ENCODE results near the gene SBNO1. TPM values are rescaled to one million over a fixed set of nuclear protein-coding genes. Genes with fewer than 3 reads are reported as not detected.
"Not testable (repeated sequence)": the region's sequence is repeated elsewhere in the genome, so short reads cannot be mapped to it uniquely, and the experiment has no call there.

Gene SBNO1
- polyA plus RNA-seq, 3 donors: 5.6 to 16.9 (median 11.4) TPM

GRCh38 chr12:123248129-123248528 is 116.5 kb downstream of the SBNO1 start:
- H3K4me1 ChIP-seq (ENCODE audit: control insufficient read depth in 1 of 2, insufficient read depth in 2 of 2, low read length in 2 of 2); H4K20me1 ChIP-seq (ENCODE audit: insufficient read depth, low read length); H3K4me3 Mint-ChIP-seq; H3K27me3 Mint-ChIP-seq (ENCODE audit: low read depth in 3 of 3); H3K4me3 ChIP-seq (replicated peaks in 1 of 3; ENCODE audit: low read depth in 2 of 3, low read length in 3 of 3); H3K4me2 ChIP-seq (replicated peaks; ENCODE audit: extremely low read depth, low read length, poor library complexity, severe bottlenecking); DNase-seq; H3K27me3 ChIP-seq (ENCODE audit: control insufficient read depth in 2 of 2, insufficient read depth in 2 of 2, low read length in 2 of 2); H2AFZ ChIP-seq (ENCODE audit: insufficient read depth, low read depth, low read length, poor library complexity, severe bottlenecking); intact Hi-C loops (cut with micrococcal nuclease); H3K9ac ChIP-seq (ENCODE audit: insufficient read depth, low read length, poor library complexity, severe bottlenecking); H3K27ac ChIP-seq (ENCODE audit: low read depth in 1 of 2, low read length in 2 of 2); H3K27ac Mint-ChIP-seq; H3K9me3 ChIP-seq (replicated peaks in 1 of 2; ENCODE audit: control insufficient read depth in 1 of 2, insufficient read depth in 1 of 2, low read length in 2 of 2): not testable (repeated sequence)
- WGBS (ENCODE audit: insufficient coverage): no CpG with 5 or more reads among the region's 2 CpGs
- peaks cover 69% of the 10 kb centered on the region for H3K79me2 ChIP-seq (ENCODE audit: insufficient read depth, low read length)
- H3K36me3 ChIP-seq (replicated peaks in 1 of 2; ENCODE audit: control insufficient read depth in 1 of 2, insufficient read depth in 2 of 2, low read length in 2 of 2): peaks cover 3 to 13% of the 10 kb centered on the region in 2 donors
- peaks cover 13 to 26% of the 10 kb centered on the region in 2 donors for H3K36me3 Mint-ChIP-seq
- H3K4me1 Mint-ChIP-seq: peaks cover 24% of the 10 kb centered on the region
- peaks cover 0 to 11% (median 6%) of the 10 kb centered on the region in 7 donors for H3K9me3 Mint-ChIP-seq

DNA sequence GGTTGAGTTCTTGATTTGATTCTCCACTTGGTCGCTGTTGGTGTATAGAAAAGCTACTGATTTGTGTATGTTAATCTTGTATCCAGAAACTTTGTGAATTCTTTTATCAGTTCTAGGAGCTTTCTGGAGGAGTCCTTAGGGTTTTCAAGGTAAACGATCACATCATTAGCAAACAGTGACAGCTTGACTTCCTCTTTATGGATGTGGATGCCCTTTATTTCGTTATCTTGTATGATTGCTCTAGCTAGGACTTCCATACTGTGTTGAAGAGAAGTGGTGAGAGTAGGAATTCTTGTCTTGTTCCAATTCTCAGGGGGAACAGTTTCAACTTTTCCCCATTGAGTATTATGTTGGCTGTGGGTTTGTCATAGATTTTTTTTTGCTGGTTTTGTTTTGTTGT is 119.0 kb downstream of the SBNO1 start:
- intact Hi-C loops (cut with micrococcal nuclease): no loop called here
- Histone ChIP-seq H3K79me2 (ENCODE audit: insufficient read depth, low read length) (peaks cover 50% of the 10 kb centered on the region), H3K9ac (ENCODE audit: insufficient read depth, low read length, poor library complexity, severe bottlenecking) (no peak overlapping the region), H3K36me3 (replicated peaks in 1 of 2; ENCODE audit: control insufficient read depth in 1 of 2, insufficient read depth in 2 of 2, low read length in 2 of 2) (peaks cover 3 to 5% of the 10 kb centered on the region in 2 donors), H4K20me1 (ENCODE audit: insufficient read depth, low read length) (no peaks in the 10 kb centered on the region), H2AFZ (ENCODE audit: insufficient read depth, low read depth, low read length, poor library complexity, severe bottlenecking) (no peak overlapping the region), H3K9me3 (replicated peaks in 1 of 2; ENCODE audit: control insufficient read depth in 1 of 2, insufficient read depth in 1 of 2, low read length in 2 of 2) (peaks cover 0 to 4% of the 10 kb centered on the region in 2 donors), H3K4me2 (replicated peaks; ENCODE audit: extremely low read depth, low read length, poor library complexity, severe bottlenecking) (no peak overlapping the region), H3K4me1 (ENCODE audit: control insufficient read depth in 1 of 2, insufficient read depth in 2 of 2, low read length in 2 of 2) (peaks cover 21% of the 10 kb centered on the region in 2 donors), H3K27me3 (ENCODE audit: control insufficient read depth in 2 of 2, insufficient read depth in 2 of 2, low read length in 2 of 2) (no peaks in the 10 kb centered on the region), H3K27ac (ENCODE audit: low read depth in 1 of 2, low read length in 2 of 2) (no peak overlapping the region), H3K4me3 (replicated peaks in 1 of 3; ENCODE audit: low read depth in 2 of 3, low read length in 3 of 3) (no peak overlapping the region)
- H3K4me1 Mint-ChIP-seq: peaks cover 30% of the 10 kb centered on the region
- no peak for DNase-seq
- H3K27me3 Mint-ChIP-seq (ENCODE audit: low read depth in 3 of 3): peaks cover 0 to 5% (median under 1%) of the 10 kb centered on the region in 3 donors
- peak overlapping the region in 2 of 7 donors; percentile 10 to 63 for H3K27ac Mint-ChIP-seq
- H3K9me3 Mint-ChIP-seq: peaks cover 0 to 11% (median 6%) of the 10 kb centered on the region in 7 donors
- H3K4me3 Mint-ChIP-seq: no peak overlapping the region
- TF ChIP-seq, protein P1, sequence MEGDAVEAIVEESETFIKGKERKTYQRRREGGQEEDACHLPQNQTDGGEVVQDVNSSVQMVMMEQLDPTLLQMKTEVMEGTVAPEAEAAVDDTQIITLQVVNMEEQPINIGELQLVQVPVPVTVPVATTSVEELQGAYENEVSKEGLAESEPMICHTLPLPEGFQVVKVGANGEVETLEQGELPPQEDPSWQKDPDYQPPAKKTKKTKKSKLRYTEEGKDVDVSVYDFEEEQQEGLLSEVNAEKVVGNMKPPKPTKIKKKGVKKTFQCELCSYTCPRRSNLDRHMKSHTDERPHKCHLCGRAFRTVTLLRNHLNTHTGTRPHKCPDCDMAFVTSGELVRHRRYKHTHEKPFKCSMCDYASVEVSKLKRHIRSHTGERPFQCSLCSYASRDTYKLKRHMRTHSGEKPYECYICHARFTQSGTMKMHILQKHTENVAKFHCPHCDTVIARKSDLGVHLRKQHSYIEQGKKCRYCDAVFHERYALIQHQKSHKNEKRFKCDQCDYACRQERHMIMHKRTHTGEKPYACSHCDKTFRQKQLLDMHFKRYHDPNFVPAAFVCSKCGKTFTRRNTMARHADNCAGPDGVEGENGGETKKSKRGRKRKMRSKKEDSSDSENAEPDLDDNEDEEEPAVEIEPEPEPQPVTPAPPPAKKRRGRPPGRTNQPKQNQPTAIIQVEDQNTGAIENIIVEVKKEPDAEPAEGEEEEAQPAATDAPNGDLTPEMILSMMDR (IDR thresholded peaks at IDR 0.05): no peak
- H3K36me3 Mint-ChIP-seq: peaks cover 12 to 23% of the 10 kb centered on the region in 2 donors
- WGBS (ENCODE audit: insufficient coverage): no CpG with 5 or more reads among the region's 3 CpGs

Measured in CD14-positive monocyte (primary cell).